Measurements from ENCODE around the gene ATP1A4. TPM values are rescaled to one million over a fixed set of nuclear protein-coding genes. Genes with fewer than 3 reads are reported as not detected.

Gene ATP1A4
- total RNA-seq, 1 donor from 2014 or later, result 0.35 TPM

- no peak for TF ChIP-seq CTCF (conservative IDR thresholded peaks at IDR 0.05)
- peaks cover 87% of the 10 kb centered on the region for H3K4me1 Mint-ChIP-seq
- peak overlapping the region; percentile 92 for H3K27ac Mint-ChIP-seq (ENCODE audit: unreplicated experiment)
- H3K4me3 Mint-ChIP-seq, result peak overlapping the region; percentile 42
- DNase-seq (ENCODE audit: low read depth, low spot score), result no peak
- H3K36me3 Mint-ChIP-seq (ENCODE audit: low read depth), result no peaks in the 10 kb centered on the region
- H3K9me3 Mint-ChIP-seq, result no peaks in the 10 kb centered on the region
- no peaks in the 10 kb centered on the region for H3K27me3 Mint-ChIP-seq (ENCODE audit: low read depth)
These were observed 37.3 kb upstream of the ATP1A4 start for GRCh38 chr1:160114085-160114484.

DNA sequence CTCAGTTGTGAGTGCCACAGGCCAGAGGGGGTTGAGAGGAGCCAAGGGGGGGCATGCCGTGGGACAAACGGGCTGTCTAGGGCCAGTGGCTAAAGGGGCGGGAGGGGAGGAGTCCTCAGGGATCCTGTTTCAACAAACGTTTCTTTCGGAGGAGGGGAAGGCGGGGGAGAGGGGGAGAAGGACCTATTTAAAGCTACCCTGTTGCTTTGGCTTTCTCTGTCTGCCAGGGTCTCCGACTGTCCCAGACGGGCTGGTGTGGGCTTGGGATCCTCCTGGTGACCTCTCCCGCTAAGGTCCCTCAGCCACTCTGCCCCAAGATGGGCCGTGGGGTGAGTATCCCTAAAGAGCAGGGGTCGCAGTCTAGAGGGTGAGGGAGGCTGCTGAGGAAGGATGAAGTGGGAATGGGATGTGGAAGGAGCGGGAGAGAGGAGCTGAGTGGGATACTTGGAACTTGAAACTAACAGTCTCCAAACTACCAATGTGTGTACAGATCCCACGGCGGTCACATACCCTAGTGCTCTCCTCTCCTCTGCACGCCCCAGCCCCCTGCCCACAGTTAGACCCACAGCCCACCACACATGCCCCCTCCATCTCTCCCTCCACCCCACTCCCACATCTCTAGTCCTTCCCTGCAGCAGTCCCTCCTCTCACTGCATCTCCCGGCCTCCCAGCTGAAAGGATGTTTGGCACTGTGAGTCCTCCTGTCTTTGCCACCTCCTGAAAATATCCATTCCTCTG, 35.7 kb upstream of the ATP1A4 start, which contains the start of gene ATP1A2:
Gene ATP1A2 (plus strand): TSS at position 215 of the 738 bp plus-strand sequence. CDS start 103 bp downstream, at position 318.
- no peaks in the 10 kb centered on the region for H3K9me3 Mint-ChIP-seq
- peak within 1 kb of the TSS; percentile 92 for H3K4me3 Mint-ChIP-seq
- TF ChIP-seq CTCF (conservative IDR thresholded peaks at IDR 0.05), result no peak
- peaks cover 76% of the 10 kb centered on the region for H3K4me1 Mint-ChIP-seq
- peak within 1 kb of the TSS; percentile 92 for H3K27ac Mint-ChIP-seq (ENCODE audit: unreplicated experiment)
- H3K36me3 Mint-ChIP-seq (ENCODE audit: low read depth), result no peaks in the 10 kb centered on the region
- H3K27me3 Mint-ChIP-seq (ENCODE audit: low read depth), result no peaks in the 10 kb centered on the region
- peak; percentile 33 for DNase-seq (ENCODE audit: low read depth, low spot score)

GRCh38 chr1:160116283-160117147, 34.9 kb upstream of the ATP1A4 start:
- Mint-ChIP-seq H3K4me1 (peaks cover 74% of the 10 kb centered on the region), H3K9me3 (no peaks in the 10 kb centered on the region), H3K27ac (ENCODE audit: unreplicated experiment) (peak overlapping the region; percentile 92), H3K4me3 (peak overlapping the region; percentile 92), H3K27me3 (ENCODE audit: low read depth) (no peaks in the 10 kb centered on the region), H3K36me3 (ENCODE audit: low read depth) (no peaks in the 10 kb centered on the region)
- no peak for DNase-seq (ENCODE audit: low read depth, low spot score)
- TF ChIP-seq CTCF (conservative IDR thresholded peaks at IDR 0.05), result no peak

DNA sequence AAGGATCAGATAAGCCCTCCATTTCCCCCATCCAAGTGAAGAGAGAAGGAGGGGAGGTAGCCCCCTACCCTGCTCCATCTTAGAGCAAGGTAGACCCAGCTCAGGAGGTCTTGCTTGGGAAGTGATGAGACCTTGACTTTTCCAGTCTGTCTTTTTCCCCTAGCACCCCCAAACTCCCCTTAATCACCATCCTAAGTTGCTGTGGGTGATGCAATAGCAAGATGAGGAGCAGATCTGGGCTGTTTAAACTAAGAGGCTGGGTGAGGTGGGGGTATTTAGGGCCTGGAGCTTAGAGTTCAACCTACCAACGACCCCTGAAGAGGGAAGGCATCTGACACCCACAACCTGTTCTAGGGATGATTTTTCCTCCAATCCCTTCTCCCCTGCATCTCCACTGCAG, 34.1 kb upstream of the ATP1A4 start:
- Mint-ChIP-seq H3K4me1 (peaks cover 69% of the 10 kb centered on the region), H3K36me3 (ENCODE audit: low read depth) (no peaks in the 10 kb centered on the region), H3K27me3 (ENCODE audit: low read depth) (no peaks in the 10 kb centered on the region), H3K27ac (ENCODE audit: unreplicated experiment) (no peak overlapping the region), H3K4me3 (peak overlapping the region; percentile 92), H3K9me3 (no peaks in the 10 kb centered on the region)
- DNase-seq (ENCODE audit: low read depth, low spot score), result no peak
- no peak for TF ChIP-seq CTCF (conservative IDR thresholded peaks at IDR 0.05)

- H3K27ac Mint-ChIP-seq (ENCODE audit: unreplicated experiment), result peak overlapping the region; percentile 23
- no peak for TF ChIP-seq CTCF (conservative IDR thresholded peaks at IDR 0.05)
- H3K9me3 Mint-ChIP-seq, result no peaks in the 10 kb centered on the region
- H3K4me1 Mint-ChIP-seq, result peaks cover 64% of the 10 kb centered on the region
- H3K4me3 Mint-ChIP-seq, result peak overlapping the region; percentile 92
- DNase-seq (ENCODE audit: low read depth, low spot score), result no peak
- no peaks in the 10 kb centered on the region for H3K27me3 Mint-ChIP-seq (ENCODE audit: low read depth)
- no peaks in the 10 kb centered on the region for H3K36me3 Mint-ChIP-seq (ENCODE audit: low read depth)
These were observed 33.7 kb upstream of the ATP1A4 start for GRCh38 chr1:160117709-160118183.

Data from neural crest cell (in vitro differentiated cells).